ES-I3 (cell line): ENCODE results near the gene EXOSC5.
A peak's percentile ranks its signal among the peaks of the same experiment; 100 is the strongest.
"Not testable (repeated sequence)": the region's sequence is repeated elsewhere in the genome, so short reads cannot be mapped to it uniquely, and the experiment has no call there.

ENCODE experiments used
- H3K36me3 ChIP-seq: 2 replicates; pipeline ENCODE4 v1.6.1; 2013; ENCODE audit warnings: mild to moderate bottlenecking, low read length, control low read depth, moderate library complexity; ENCODE audit not compliant: insufficient read depth
- H3K4me1 ChIP-seq: 2 replicates; pipeline ENCODE4 v1.6.1; 2013; ENCODE audit warnings: mild to moderate bottlenecking, control low read depth, low read length; ENCODE audit not compliant: insufficient read depth
- H3K9ac ChIP-seq: 2 replicates; pipeline ENCODE4 v1.6.1; 2013; ENCODE audit warnings: low read depth, mild to moderate bottlenecking, low read length, moderate library complexity
- H3K9me3 ChIP-seq: 2 replicates; pipeline ENCODE4 v1.6.1; 2013; ENCODE audit warnings: mild to moderate bottlenecking, low read length, moderate library complexity; ENCODE audit not compliant: control insufficient read depth, insufficient read depth

The EXOSC5 gene

GRCh38 chr19:41397086-41398049 lies at the start of gene EXOSC5, which contains the start of gene BCKDHA:
EXOSC5 (minus strand) TSS chr19:41397359; CDS start chr19:41397328, 31 bp downstream.
BCKDHA (plus strand) TSS chr19:41397818; CDS start chr19:41397828, 10 bp downstream.
- Histone ChIP-seq H3K4me1 (no peaks in the 10 kb centered on the region; the same call in 1 of the 2 replicates), H3K36me3 (no peaks in the 10 kb centered on the region), H3K9me3 (no peaks in the 10 kb centered on the region), H3K9ac (peak within 1 kb of the TSS; percentile 98)

- H3K4me1 ChIP-seq: 0 out of 2 replicates have a peak, but pooled peaks cover 3% of the 10 kb centered on the region
- H3K9me3 ChIP-seq: no peaks in the 10 kb centered on the region
- no peaks in the 10 kb centered on the region for H3K36me3 ChIP-seq
- H3K9ac ChIP-seq: no peak overlapping the region
Measured at GRCh38 chr19:41445575-41445974, 48.4 kb upstream of the EXOSC5 start.

DNA sequence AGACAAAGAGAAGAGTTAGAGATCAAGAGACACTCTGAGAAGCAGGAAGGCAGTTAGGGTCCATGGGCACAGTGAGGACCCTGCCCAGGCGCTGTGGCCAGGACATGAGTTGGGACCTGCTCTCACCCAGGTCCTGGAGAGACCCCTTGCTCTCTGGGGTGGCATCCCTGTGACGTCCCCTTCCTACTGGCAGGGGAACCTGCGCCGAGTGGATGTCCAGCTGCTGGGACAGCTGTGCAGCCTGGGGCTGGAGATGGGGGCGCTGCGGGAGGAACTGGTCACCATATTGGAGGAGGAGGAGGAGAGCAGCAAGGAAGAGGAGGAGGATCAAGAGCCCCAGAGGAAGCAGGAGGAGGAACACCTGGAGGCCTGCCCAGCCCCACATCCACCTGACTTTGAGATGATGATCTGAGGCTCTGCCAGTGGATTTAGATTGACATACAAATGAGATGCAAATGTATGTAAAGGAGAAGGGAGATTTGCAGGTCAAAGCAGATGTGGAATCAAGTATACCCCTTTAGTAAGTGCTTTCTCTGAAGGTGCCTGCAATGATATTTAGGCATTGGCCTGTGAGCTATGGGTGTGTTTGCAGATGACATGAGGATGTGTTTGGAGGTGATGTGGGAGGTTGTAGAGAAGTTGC lies 46.8 kb upstream of the EXOSC5 start:
- H3K9ac ChIP-seq: no peak overlapping the region
- H3K4me1 ChIP-seq: 0 out of 2 replicates have a peak, but pooled peaks cover 3% of the 10 kb centered on the region
- no peaks in the 10 kb centered on the region for H3K9me3 ChIP-seq
- no peaks in the 10 kb centered on the region for H3K36me3 ChIP-seq

DNA sequence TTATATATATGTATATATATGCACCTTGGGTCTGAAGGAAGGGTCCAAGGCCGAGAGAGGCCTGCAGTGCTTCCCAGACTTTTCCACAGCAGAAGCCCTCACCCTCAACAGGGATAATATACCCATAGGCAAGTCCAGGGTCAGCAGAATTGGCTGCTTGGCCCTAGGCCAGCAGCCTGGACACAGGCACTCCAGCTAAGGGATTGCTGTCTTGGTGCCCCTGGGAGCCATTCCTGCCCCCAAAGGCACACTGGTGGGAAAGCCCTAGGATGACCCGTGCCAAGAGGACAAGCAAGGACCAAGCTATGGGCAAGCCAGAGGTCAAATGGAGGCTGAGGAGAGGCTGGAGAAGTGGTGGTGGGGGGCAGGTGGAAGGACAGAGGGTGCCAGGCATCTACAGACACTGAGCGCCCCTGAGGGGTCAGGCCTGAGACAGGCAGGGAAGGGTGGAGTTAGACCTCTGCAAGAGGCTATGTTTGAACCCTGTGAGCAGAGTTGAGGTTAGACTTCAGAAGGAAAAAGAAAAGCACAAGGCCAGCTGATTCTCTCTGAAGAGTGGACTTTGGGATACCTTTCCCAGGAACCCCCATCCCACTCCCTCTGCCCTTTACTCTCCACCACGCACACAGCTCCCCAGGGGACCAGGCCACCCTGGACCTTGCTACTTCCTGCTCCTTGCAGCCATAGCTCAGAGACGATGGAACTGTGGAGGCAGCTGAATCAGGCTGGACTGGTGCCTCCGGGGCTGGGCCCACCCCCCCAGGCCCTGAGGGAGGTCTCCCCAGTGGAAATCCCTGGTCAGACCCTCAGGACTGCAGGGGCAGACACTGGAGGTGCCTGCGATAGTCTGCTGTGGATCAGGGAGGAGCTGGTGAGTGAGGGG lies 45.6 kb upstream of the EXOSC5 start, which contains the start of gene ERICH4:
Gene ERICH4 (plus strand): TSS at position 684 of the 883 bp plus-strand sequence. CDS start 14 bp downstream, at position 698.
- H3K36me3 ChIP-seq: peaks cover 3% of the 10 kb centered on the region; the same call in 1 of the 2 replicates
- H3K9me3 ChIP-seq: no peaks in the 10 kb centered on the region
- 0 out of 2 replicates have a peak, but pooled peaks cover 3% of the 10 kb centered on the region for H3K4me1 ChIP-seq
- H3K9ac ChIP-seq: no peak within 1 kb of the TSS

GRCh38 chr19:41441321-41441945 lies 44.3 kb upstream of the EXOSC5 start:
- 0 out of 2 replicates have a peak, but pooled peaks cover 3% of the 10 kb centered on the region for H3K4me1 ChIP-seq
- H3K9ac ChIP-seq: no peak overlapping the region
- H3K36me3 ChIP-seq: peaks cover 3% of the 10 kb centered on the region; the same call in 1 of the 2 replicates

DNA sequence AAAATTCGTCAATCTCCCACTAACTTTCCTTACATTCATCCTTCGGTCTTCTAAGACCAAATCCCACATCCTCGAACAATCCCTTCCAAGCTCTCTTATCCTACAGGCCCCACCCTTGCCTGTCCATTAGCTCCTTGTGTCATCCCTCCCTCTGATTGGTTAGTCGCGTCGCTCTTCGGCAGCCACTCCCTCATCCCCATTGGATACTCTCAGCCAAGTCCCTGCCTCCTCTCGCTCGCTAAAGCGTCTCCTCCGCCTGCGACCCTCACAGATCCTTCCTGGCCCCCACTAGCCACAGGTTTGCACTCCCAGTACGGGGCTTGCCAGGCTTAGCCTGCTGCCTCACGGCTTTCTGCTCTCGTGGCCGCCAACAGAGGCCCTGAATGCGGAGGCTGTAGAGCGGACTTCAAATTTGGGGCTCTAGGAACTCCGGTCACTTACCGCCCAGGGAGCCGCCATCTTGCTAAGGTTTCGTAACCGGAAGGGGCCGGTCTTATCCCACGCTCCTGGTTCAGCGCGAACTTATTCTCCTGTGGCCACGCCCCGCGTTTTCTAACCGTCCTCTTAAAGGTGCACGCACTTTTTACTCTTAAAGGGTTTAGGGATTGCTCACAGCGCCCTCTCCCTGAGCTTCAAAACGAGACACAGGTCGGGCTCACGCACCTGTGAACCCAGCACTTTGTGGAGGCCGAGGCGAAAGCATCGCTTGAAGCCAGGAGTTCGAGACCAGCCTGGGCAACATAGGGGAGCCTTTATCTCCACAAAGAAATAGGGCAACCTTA lies 42.5 kb upstream of the EXOSC5 start, which contains the start of gene DMAC2:
Gene DMAC2 (minus strand): TSS at position 472 of the 782 bp plus-strand sequence. CDS start 13 bp downstream, at position 459.
- Histone ChIP-seq H3K4me1 (0 out of 2 replicates have a peak, but pooled peaks cover 3% of the 10 kb centered on the region), H3K36me3 (peaks cover 3% of the 10 kb centered on the region; the same call in 1 of the 2 replicates), H3K9me3 (no peaks in the 10 kb centered on the region), H3K9ac (peak within 1 kb of the TSS; percentile 89)

More at GRCh38 chr19:41441321-41441945, 44.3 kb upstream of the EXOSC5 start:
- no peaks in the 10 kb centered on the region for H3K9me3 ChIP-seq

DNA sequence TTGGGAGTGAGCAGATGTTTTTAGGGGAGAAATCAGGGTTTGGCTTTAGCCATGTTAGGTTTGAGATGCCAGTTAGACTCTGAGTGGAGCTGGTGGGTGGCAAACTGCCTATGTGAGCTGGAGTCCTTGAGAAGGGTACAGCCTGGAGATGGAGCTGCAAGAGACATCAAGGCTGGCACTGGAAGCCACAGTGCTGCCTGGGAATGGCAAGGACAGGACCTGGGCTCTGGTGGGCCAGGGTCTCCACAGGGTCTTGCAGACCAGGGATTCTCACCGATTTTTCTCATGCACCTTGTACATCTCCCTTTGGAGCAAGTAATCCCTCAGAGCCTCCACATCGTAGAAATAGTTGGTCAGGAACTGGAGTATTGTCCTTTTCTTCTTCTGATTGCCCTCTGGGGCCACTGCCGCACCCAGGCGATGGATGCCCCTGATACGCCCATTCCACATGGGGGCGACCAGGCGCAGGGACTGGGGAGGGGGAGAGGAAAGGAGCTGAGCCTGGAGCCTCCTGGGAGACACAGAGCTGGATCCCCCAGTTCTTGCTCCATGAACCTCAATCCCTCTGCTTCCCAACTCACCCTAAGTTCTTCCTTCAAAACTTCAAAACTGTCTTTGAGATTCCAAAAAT lies 40.9 kb upstream of the EXOSC5 start:
- H3K9me3 ChIP-seq: no peaks in the 10 kb centered on the region
- no peak overlapping the region for H3K9ac ChIP-seq
- H3K36me3 ChIP-seq: peaks cover 3% of the 10 kb centered on the region; the same call in 1 of the 2 replicates
- H3K4me1 ChIP-seq: no peaks in the 10 kb centered on the region

DNA sequence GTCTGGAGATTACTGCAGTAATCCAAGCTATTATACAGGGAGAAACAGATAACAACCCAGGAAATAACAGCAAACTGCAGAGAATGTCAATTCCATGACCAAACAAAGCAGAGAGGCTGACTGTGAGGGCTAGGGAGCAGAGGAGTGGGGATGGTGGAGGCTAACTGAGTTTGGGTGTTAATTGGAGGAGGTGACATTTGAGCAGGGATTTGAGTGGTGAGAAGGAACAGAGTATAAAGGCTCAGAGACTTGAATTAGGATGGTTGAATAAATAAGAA lies 39.5 kb upstream of the EXOSC5 start:
- no peak overlapping the region for H3K9ac ChIP-seq
- H3K4me1 ChIP-seq: no peaks in the 10 kb centered on the region
- H3K36me3 ChIP-seq: peaks cover 6% of the 10 kb centered on the region; the same call in 1 of the 2 replicates
- no peaks in the 10 kb centered on the region for H3K9me3 ChIP-seq

GRCh38 chr19:41435936-41436673 lies 38.9 kb upstream of the EXOSC5 start:
- Histone ChIP-seq H3K36me3 (peaks cover 10% of the 10 kb centered on the region; the same call in 1 of the 2 replicates), H3K9ac (no peak overlapping the region), H3K9me3 (no peaks in the 10 kb centered on the region), H3K4me1 (no peaks in the 10 kb centered on the region)

GRCh38 chr19:41435376-41435775 lies 38.2 kb upstream of the EXOSC5 start:
- H3K4me1 ChIP-seq, H3K9me3 ChIP-seq, H3K36me3 ChIP-seq, H3K9ac ChIP-seq: not testable (repeated sequence)

DNA sequence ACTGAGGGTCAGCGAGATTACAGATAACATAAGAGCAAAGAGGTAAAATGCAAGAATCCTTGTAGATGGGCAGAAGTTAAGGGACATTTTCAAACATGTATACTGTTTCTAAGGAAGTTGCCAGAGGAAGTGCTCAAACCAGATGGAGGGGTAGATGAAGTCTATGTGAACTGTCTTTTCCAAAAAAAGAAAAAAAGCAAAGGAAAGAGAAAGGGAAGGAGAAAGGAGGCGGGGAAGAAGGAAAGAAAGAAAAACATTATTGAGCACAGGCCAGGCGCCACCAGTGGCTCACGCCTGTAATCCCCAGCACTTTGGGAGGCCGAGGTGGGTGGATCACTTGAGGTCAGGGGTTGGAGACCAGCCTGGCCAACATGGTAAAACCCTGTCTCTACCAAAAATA lies 37.3 kb upstream of the EXOSC5 start:
- Histone ChIP-seq H3K9ac (no peak overlapping the region), H3K36me3 (peaks cover 10% of the 10 kb centered on the region; the same call in 1 of the 2 replicates), H3K4me1 (no peaks in the 10 kb centered on the region), H3K9me3 (no peaks in the 10 kb centered on the region)

DNA sequence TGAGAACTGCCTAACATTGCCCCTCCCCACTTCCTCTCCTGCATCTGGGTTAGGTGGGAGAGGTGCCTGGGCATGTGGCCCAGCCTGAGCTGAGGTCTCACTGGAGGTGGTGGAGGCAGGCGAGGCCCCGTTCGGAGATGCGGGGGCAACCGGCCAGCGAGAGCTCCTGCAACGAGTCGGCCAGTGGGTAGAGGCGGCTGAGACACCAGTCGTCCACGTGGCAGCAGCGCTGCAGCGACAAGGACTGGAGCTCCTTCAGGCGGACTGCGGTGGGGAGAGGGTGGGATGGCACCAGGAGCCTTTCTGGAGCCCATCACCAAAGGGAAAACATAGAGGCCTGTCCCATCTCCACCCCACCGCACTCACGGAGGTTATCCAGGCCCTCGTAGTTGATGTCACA lies 36.0 kb upstream of the EXOSC5 start:
- H3K36me3 ChIP-seq: peaks cover 10% of the 10 kb centered on the region; the same call in 1 of the 2 replicates
- no peaks in the 10 kb centered on the region for H3K9me3 ChIP-seq
- no peak overlapping the region for H3K9ac ChIP-seq
- no peaks in the 10 kb centered on the region for H3K4me1 ChIP-seq
